H9 (cell line): Measurements from ENCODE around the gene TRAPPC8. TPM values are rescaled to one million over a fixed set of nuclear protein-coding genes. Genes with fewer than 3 reads are reported as not detected.

ENCODE experiments used
- DNase-seq: peaks from one replicate; pipeline ENCODE4 v3.0.0-alpha.2; 2017
- H2AFZ ChIP-seq: one replicate; pipeline ENCODE4 v1.6.1; 2013; ENCODE audit warnings: mild to moderate bottlenecking, low read length, control low read depth, moderate library complexity
- H2AK5ac ChIP-seq: 2 replicates; pipeline ENCODE4 v1.6.1; 2013; ENCODE audit warnings: low read length, control low read depth, mixed read lengths; ENCODE audit not compliant: insufficient read length
- H2BK120ac ChIP-seq: one replicate; pipeline ENCODE4 v1.6.1; 2013; ENCODE audit warnings: low read depth, mild to moderate bottlenecking, low read length, control low read depth, inconsistent platforms; ENCODE audit not compliant: poor library complexity, severe bottlenecking
- H2BK12ac ChIP-seq: 2 replicates; pipeline ENCODE4 v1.6.1; 2013; ENCODE audit warnings: low read length, control low read depth, mixed read lengths, low read depth; ENCODE audit not compliant: insufficient read length
- H2BK15ac ChIP-seq: 2 replicates; pipeline ENCODE4 v1.6.1; 2013; ENCODE audit warnings: low read depth, low read length, control low read depth
- H2BK20ac ChIP-seq: one replicate; pipeline ENCODE4 v1.6.1; 2013; ENCODE audit warnings: low read depth, mild to moderate bottlenecking, low read length, control low read depth, inconsistent platforms; ENCODE audit not compliant: poor library complexity, severe bottlenecking
- H2BK5ac ChIP-seq: 2 replicates; pipeline ENCODE4 v1.6.1; 2013; ENCODE audit warnings: low read length, control low read depth, mixed read lengths; ENCODE audit not compliant: insufficient read length
- H3K14ac ChIP-seq: 2 replicates; pipeline ENCODE4 v1.6.1; 2013; ENCODE audit warnings: low read length, control low read depth; ENCODE audit not compliant: insufficient read depth
- H3K18ac ChIP-seq: 2 replicates; pipeline ENCODE4 v1.6.1; 2013; ENCODE audit warnings: low read depth, mild to moderate bottlenecking, mixed read lengths, low read length, control low read depth; ENCODE audit not compliant: insufficient read length
- H3K23ac ChIP-seq: 2 replicates; pipeline ENCODE4 v1.6.1; 2013; ENCODE audit warnings: low read length, control low read depth, mixed read lengths, low read depth; ENCODE audit not compliant: insufficient read length
- H3K23me2 ChIP-seq: 2 replicates; pipeline ENCODE4 v1.6.1; 2013; ENCODE audit warnings: low read depth, mild to moderate bottlenecking, mixed read lengths, low read length, control low read depth; ENCODE audit not compliant: insufficient read length, poor library complexity, severe bottlenecking
- H3K27ac ChIP-seq: 2 replicates; pipeline ENCODE4 v1.5.1; 2013; ENCODE audit warnings: low read length, control low read depth, mixed read lengths, low read depth; ENCODE audit not compliant: insufficient read length
- H3K27me3 ChIP-seq: 2 replicates; pipeline ENCODE4 v1.6.1; 2013; ENCODE audit warnings: low read length, control low read depth, inconsistent platforms; ENCODE audit not compliant: insufficient read depth
- H3K4ac ChIP-seq: 2 replicates; pipeline ENCODE4 v1.6.1; 2013; ENCODE audit warnings: low read depth, mild to moderate bottlenecking, control low read depth, inconsistent platforms, low read length, moderate library complexity
- H3K4me1 ChIP-seq: 2 replicates; pipeline ENCODE4 v1.6.1; 2013; ENCODE audit warnings: low read length, control low read depth, inconsistent platforms; ENCODE audit not compliant: insufficient read depth
- H3K4me2 ChIP-seq: 2 replicates; pipeline ENCODE4 v1.6.1; 2013; ENCODE audit warnings: low read length, control low read depth, mixed read lengths; ENCODE audit not compliant: insufficient read length, insufficient read depth
- H3K56ac ChIP-seq: 2 replicates; pipeline ENCODE4 v1.6.1; 2013; ENCODE audit warnings: low read depth, mild to moderate bottlenecking, mixed read lengths, low read length, control low read depth; ENCODE audit not compliant: insufficient read length
- H3K79me1 ChIP-seq: 2 replicates; pipeline ENCODE4 v1.6.1; 2013; ENCODE audit warnings: low read depth, mild to moderate bottlenecking, moderate library complexity, low read length, control low read depth, inconsistent platforms; ENCODE audit not compliant: insufficient read depth, poor library complexity, severe bottlenecking
- H3K79me2 ChIP-seq: 2 replicates; pipeline ENCODE4 v1.6.1; 2013; ENCODE audit warnings: low read length, control low read depth, inconsistent platforms; ENCODE audit not compliant: insufficient read depth
- H3K9ac ChIP-seq: 2 replicates; pipeline ENCODE4 v1.6.1; 2013; ENCODE audit warnings: low read length, control low read depth, mixed read lengths; ENCODE audit not compliant: insufficient read length; ENCODE audit errors: extremely low read depth
- H3K9me3 ChIP-seq: one replicate; pipeline ENCODE4 v1.6.1; 2013; ENCODE audit warnings: low read depth, low read length, inconsistent platforms; ENCODE audit not compliant: control insufficient read depth
- H3T11ph ChIP-seq: one replicate; pipeline ENCODE4 v1.6.1; 2013; ENCODE audit warnings: mild to moderate bottlenecking, low read length, control low read depth, inconsistent platforms
- H4K20me1 ChIP-seq: one replicate; pipeline ENCODE4 v1.6.1; 2013; ENCODE audit not compliant: control insufficient read depth, insufficient read length, insufficient read depth
- H4K5ac ChIP-seq: 2 replicates; pipeline ENCODE4 v1.6.1; 2013; ENCODE audit warnings: low read depth, mild to moderate bottlenecking, mixed read lengths, low read length, control low read depth; ENCODE audit not compliant: insufficient read length
- H4K8ac ChIP-seq: replicated peaks from 2 replicates; pipeline ENCODE4 v1.6.1; 2013; ENCODE audit warnings: low read length, control low read depth, mixed read lengths, low read depth; ENCODE audit not compliant: insufficient read length
- H4K91ac ChIP-seq: 2 replicates; pipeline ENCODE4 v1.6.1; 2013; ENCODE audit warnings: low read depth, mild to moderate bottlenecking, moderate library complexity, mixed read lengths, low read length, control low read depth; ENCODE audit not compliant: insufficient read length
- H3K27ac Mint-ChIP-seq, 3 experiments: 2 replicates in 2 of 3; 3 replicates in 1 of 3; pipeline ENCODE4 v1.8.0; 2020 to 2021; ENCODE audit warnings: mixed read lengths in 3 of 3, mild to moderate bottlenecking in 1 of 3, moderate library complexity in 1 of 3
- H3K27me3 Mint-ChIP-seq: 2 replicates; pipeline ENCODE4 v1.8.0; 2021; ENCODE audit warnings: low read depth, mild to moderate bottlenecking, moderate library complexity, mixed read lengths
- H3K36me3 Mint-ChIP-seq, 3 experiments: 2 replicates in 2 of 3; 3 replicates in 1 of 3; pipeline ENCODE4 v1.8.0; 2020 to 2021; ENCODE audit warnings: low read depth in 3 of 3, mixed read lengths in 3 of 3; ENCODE audit not compliant: insufficient read depth in 1 of 3
- H3K4me1 Mint-ChIP-seq, 2 experiments: 2 replicates each; pipeline ENCODE4 v1.8.0; 2020; ENCODE audit warnings: mixed read lengths in 2 of 2
- H3K4me3 Mint-ChIP-seq, 2 experiments: 2 replicates in 1 of 2; 3 replicates in 1 of 2; pipeline ENCODE4 v1.8.0; 2020 to 2021; ENCODE audit warnings: mild to moderate bottlenecking in 2 of 2, mixed read lengths in 2 of 2, moderate library complexity in 1 of 2
- H3K9me3 Mint-ChIP-seq, 2 experiments: 2 replicates in 1 of 2; 3 replicates in 1 of 2; pipeline ENCODE4 v1.8.0; 2020; ENCODE audit warnings: mild to moderate bottlenecking in 2 of 2, mixed read lengths in 2 of 2, moderate library complexity in 1 of 2
- WGBS: extraction: QIAGEN DNeasy Blood & Tissue Kit; methylation state at CpG from one replicate; pipeline ENCODE4 v1.1.7; 2013; ENCODE audit warnings: missing lambda C conversion rate, low lambda C conversion rate, mixed read lengths; ENCODE audit not compliant: insufficient read length; ENCODE audit errors: extremely low coverage; 5-methylcytosine and 5-hydroxymethylcytosine counted together
- total RNA-seq: library from RNA; stranded (reverse); gene quantifications from 2 replicates; pipeline ENCODE4 v1.2.1, GENCODE V29; 2021
- TF ChIP-seq, protein P1 (sequence below): fragments of 200-600 bp; sonication (generic); conservative IDR thresholded peaks from 3 replicates; pipeline ENCODE4 v1.8.0; 2021; ENCODE audit warnings: antibody characterized with exemption, mild to moderate bottlenecking

Gene TRAPPC8
- total RNA-seq, 1 experiment from 2014 or later, result 40.4 TPM

DNA sequence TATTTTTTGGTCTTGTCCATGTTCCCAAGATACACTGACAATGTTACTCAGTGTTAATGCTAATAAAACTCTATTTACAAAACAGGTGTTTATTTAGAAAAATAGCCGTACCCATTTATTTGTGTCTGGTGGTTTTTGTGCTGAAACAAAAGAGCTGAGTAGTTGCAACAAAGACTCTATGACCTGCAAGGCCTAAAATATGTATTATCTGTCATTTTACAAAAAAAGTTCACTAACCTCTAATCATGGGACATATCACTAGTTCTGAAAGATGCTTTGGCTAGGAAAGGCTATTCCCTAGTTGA is 123.1 kb downstream of the TRAPPC8 start:
- H3K79me2 ChIP-seq, result no peaks in the 10 kb centered on the region
- no peak overlapping the region for H3K23ac ChIP-seq
- H3K23me2 ChIP-seq, result no peaks in the 10 kb centered on the region
- H2BK120ac ChIP-seq, result no peak overlapping the region
- peaks cover 0 to 5% (median 0%) of the 10 kb centered on the region in 3 experiments; a peak in 4 of 7 replicates for H3K36me3 Mint-ChIP-seq
- H3K4me3 Mint-ChIP-seq, result no peak overlapping the region
- no peak overlapping the region for H3K9ac ChIP-seq
- no peaks in the 10 kb centered on the region for H3K27me3 ChIP-seq
- no peak for DNase-seq
- peaks cover 2% of the 10 kb centered on the region; the same call in 1 of the 2 replicates for H3K4me1 ChIP-seq
- H4K8ac ChIP-seq, result no peak overlapping the region
- no peak overlapping the region for H3T11ph ChIP-seq
- H3K27ac Mint-ChIP-seq, result peak overlapping the region in 2 of 3 experiments; percentile 71 to 77; a peak in 5 of 7 replicates
- WGBS, result no CpG with 5 or more reads among the region's 1 CpG
- H3K27me3 Mint-ChIP-seq, result no peaks in the 10 kb centered on the region
- H3K14ac ChIP-seq, result no peak overlapping the region
- no peak overlapping the region for H2AK5ac ChIP-seq
- H2AFZ ChIP-seq, result no peak overlapping the region
- no peak overlapping the region for H4K5ac ChIP-seq
- no peak overlapping the region for H4K91ac ChIP-seq
- H2BK15ac ChIP-seq, result no peak overlapping the region
- H3K79me1 ChIP-seq, result no peaks in the 10 kb centered on the region
- no peak overlapping the region for H2BK5ac ChIP-seq
- H3K18ac ChIP-seq, result no peak overlapping the region
- TF ChIP-seq, protein P1, sequence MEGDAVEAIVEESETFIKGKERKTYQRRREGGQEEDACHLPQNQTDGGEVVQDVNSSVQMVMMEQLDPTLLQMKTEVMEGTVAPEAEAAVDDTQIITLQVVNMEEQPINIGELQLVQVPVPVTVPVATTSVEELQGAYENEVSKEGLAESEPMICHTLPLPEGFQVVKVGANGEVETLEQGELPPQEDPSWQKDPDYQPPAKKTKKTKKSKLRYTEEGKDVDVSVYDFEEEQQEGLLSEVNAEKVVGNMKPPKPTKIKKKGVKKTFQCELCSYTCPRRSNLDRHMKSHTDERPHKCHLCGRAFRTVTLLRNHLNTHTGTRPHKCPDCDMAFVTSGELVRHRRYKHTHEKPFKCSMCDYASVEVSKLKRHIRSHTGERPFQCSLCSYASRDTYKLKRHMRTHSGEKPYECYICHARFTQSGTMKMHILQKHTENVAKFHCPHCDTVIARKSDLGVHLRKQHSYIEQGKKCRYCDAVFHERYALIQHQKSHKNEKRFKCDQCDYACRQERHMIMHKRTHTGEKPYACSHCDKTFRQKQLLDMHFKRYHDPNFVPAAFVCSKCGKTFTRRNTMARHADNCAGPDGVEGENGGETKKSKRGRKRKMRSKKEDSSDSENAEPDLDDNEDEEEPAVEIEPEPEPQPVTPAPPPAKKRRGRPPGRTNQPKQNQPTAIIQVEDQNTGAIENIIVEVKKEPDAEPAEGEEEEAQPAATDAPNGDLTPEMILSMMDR, result peak; percentile 9; the same call in 1 of the 3 replicates
- H4K20me1 ChIP-seq, result no peaks in the 10 kb centered on the region
- H3K56ac ChIP-seq, result no peak overlapping the region
- no peak overlapping the region for H3K4me2 ChIP-seq
- H3K4me1 Mint-ChIP-seq, result peaks cover 29 to 34% of the 10 kb centered on the region in 2 experiments
- H3K27ac ChIP-seq, result peak overlapping the region; percentile 53
- no peak overlapping the region for H2BK12ac ChIP-seq
- H2BK20ac ChIP-seq, result no peak overlapping the region
- no peaks in the 10 kb centered on the region for H3K9me3 ChIP-seq
- H3K9me3 Mint-ChIP-seq, result peaks cover 5 to 6% of the 10 kb centered on the region in 2 experiments
- H3K4ac ChIP-seq, result no peak overlapping the region
